Retinal pigment epithelial cell (primary cell): ENCODE measurements around the gene ARID3B.

Experiments
- DNase-seq: peaks from one replicate; pipeline ENCODE4 v3.0.0-alpha.2; 2010; ENCODE audit warnings: low read depth
- H3K4me3 ChIP-seq: 2 replicates; pipeline ENCODE4 v1.5.1; 2011; ENCODE audit warnings: mild to moderate bottlenecking, low read length, control low read depth, moderate library complexity
- TF ChIP-seq, protein P1 (sequence below): conservative IDR thresholded peaks from 2 replicates; pipeline ENCODE4 v1.5.1; 2011; ENCODE audit warnings: low read depth, low read length, control low read depth, inconsistent platforms

The ARID3B gene

GRCh38 chr15:74610302-74610951 is 69.4 kb downstream of the ARID3B start:
- H3K4me3 ChIP-seq = no peak overlapping the region
- no peak for DNase-seq
- TF ChIP-seq, protein P1, sequence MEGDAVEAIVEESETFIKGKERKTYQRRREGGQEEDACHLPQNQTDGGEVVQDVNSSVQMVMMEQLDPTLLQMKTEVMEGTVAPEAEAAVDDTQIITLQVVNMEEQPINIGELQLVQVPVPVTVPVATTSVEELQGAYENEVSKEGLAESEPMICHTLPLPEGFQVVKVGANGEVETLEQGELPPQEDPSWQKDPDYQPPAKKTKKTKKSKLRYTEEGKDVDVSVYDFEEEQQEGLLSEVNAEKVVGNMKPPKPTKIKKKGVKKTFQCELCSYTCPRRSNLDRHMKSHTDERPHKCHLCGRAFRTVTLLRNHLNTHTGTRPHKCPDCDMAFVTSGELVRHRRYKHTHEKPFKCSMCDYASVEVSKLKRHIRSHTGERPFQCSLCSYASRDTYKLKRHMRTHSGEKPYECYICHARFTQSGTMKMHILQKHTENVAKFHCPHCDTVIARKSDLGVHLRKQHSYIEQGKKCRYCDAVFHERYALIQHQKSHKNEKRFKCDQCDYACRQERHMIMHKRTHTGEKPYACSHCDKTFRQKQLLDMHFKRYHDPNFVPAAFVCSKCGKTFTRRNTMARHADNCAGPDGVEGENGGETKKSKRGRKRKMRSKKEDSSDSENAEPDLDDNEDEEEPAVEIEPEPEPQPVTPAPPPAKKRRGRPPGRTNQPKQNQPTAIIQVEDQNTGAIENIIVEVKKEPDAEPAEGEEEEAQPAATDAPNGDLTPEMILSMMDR = no peak

DNA sequence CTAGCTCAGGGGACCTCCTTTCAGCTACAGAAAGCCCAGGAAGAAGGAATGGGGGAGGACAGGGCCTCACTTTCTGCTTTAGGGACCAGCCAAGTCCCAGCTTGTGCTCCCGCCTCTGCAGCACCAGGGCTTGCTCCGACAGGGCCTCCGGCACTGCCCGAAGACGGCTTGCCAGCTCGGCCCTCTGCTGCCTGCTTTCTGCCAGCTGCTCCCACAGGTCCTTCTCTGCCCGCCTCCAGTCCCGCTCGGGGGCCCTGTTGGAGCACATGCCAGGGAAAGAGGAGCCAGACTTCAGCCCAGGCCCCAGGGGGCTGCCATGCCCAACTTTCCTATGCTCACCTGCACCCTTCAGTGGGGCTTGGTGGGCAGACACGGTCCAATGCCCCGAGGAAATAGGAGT is 70.3 kb downstream of the ARID3B start:
- TF ChIP-seq, protein P1 = no peak
- DNase-seq = no peak
- no peak overlapping the region for H3K4me3 ChIP-seq

GRCh38 chr15:74611834-74612233 is 70.8 kb downstream of the ARID3B start:
- TF ChIP-seq, protein P1 = no peak
- no peak overlapping the region for H3K4me3 ChIP-seq
- DNase-seq = no peak

- DNase-seq = no peak
- no peak overlapping the region for H3K4me3 ChIP-seq
- TF ChIP-seq, protein P1 = no peak
Observed at GRCh38 chr15:74612677-74613076, 71.7 kb downstream of the ARID3B start.

- no peak for DNase-seq
- no peak overlapping the region for H3K4me3 ChIP-seq
- TF ChIP-seq, protein P1 = no peak
Observed at GRCh38 chr15:74613089-74613952, 72.3 kb downstream of the ARID3B start.

DNA sequence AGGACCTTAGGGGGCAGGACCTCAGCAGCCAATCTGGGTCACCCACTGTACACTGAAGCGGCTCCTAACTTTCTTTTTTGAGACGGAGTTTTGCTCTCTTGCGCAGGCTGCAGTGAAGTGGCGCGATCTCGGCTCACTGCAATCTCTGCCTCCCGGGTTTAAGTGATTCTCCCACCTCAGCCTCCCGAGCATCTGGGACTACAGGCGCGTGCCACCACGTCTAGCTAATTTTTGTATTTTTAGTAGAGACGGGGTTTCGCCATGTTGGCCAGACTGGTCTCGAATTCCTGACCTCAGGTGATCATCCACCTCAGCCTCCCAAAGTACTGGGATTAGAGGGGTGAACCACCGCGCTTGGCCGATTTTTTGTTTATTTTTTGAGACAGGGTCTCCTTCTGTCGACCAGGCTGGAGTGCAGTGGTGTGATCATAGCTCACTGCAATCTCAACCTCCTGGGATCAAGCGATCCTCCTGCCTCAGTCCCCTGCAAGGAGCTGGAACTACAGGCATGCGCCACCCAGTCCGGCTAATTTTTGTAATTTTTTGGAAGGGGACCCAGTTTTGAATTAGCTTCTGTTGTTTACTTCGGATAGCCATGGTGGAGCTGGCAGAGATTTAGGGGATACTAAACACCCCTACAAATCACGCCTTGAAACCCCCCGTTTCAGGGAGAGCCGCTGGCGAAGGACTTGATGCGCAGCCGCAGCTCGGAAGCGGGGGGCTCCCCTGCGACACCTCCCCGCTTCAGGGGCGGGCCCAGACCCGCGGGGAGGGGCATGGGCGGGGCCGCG is 73.1 kb downstream of the ARID3B start:
- H3K4me3 ChIP-seq = peak overlapping the region; percentile 96
- TF ChIP-seq, protein P1 = no peak
- DNase-seq = no peak
